Astrocyte of the spinal cord (primary cell): Measurements from ENCODE around the gene BABAM2.

Source experiments
- DNase-seq: peaks from one replicate; pipeline ENCODE4 v3.0.0; 2011; ENCODE audit warnings: low read depth, low spot score
- H3K4me3 ChIP-seq: 2 replicates; pipeline ENCODE4 v1.5.1; 2011; ENCODE audit warnings: low read depth, mild to moderate bottlenecking, low read length, moderate library complexity
- in situ Hi-C: cut with HindIII; loops from 2 replicates; pipeline ENCODE4 v1.10.0; 2017; ENCODE audit warnings: low sequenced_read_pairs
- TF ChIP-seq, protein P1 (sequence below): IDR thresholded peaks from 2 replicates; pipeline ENCODE4 v1.5.1; 2012; ENCODE audit warnings: low read depth, mild to moderate bottlenecking, low read length, inconsistent platforms

BABAM2 gene

DNA sequence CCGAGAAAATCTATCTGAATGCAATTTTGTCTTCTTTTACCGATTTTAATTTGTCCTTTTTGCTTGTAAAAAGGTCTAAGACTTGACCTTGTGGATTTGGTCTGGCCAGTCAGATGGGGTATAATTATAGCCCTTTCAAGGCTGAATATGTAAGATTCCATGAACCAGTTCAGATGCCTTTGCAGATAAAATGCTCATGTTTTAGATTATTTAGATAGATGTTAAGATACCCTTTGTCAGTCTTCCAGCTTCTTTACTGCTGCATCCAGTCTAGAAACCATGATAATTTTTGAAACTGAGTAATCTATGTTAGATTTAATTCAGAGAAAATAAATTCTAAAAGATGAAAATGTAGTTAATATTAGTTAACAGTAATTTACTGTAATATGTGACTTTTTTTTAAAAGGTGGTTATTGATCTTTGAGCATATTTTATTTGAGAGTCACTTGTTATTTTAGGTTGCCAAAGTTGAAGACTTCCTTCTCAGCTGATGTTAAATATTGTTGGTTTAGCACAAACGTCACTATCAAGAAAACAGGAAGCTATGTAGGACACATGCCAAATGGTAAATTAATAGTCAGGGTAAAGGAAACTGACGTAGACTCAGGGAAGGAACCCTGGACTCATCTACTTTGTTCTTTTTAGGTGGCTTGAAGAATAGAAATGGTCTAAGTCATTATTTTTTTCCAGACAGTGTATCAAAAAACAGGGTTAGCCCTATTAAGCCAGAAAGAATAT is 29.8 kb downstream of the BABAM2 start:
- TF ChIP-seq, protein P1, sequence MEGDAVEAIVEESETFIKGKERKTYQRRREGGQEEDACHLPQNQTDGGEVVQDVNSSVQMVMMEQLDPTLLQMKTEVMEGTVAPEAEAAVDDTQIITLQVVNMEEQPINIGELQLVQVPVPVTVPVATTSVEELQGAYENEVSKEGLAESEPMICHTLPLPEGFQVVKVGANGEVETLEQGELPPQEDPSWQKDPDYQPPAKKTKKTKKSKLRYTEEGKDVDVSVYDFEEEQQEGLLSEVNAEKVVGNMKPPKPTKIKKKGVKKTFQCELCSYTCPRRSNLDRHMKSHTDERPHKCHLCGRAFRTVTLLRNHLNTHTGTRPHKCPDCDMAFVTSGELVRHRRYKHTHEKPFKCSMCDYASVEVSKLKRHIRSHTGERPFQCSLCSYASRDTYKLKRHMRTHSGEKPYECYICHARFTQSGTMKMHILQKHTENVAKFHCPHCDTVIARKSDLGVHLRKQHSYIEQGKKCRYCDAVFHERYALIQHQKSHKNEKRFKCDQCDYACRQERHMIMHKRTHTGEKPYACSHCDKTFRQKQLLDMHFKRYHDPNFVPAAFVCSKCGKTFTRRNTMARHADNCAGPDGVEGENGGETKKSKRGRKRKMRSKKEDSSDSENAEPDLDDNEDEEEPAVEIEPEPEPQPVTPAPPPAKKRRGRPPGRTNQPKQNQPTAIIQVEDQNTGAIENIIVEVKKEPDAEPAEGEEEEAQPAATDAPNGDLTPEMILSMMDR: no peak
- DNase-seq: peak; percentile 72

DNA sequence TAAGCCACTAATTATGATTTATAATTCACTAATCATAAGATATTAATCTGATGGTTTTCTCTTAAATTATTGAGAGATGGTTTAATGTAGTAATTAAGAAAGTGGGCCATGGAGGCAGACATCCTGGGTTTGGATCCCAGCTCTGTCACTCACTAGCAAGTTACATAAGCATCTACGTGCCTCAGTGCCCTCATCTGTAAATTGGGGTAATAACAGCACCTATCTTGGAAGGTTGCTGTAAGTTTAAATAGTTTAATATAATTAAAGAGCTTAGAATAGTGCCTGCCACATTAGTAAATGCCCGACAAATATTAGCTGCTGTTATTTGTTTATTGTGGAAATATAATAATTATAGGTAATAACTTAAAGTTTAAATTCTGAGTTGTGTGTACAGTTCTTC is 30.9 kb downstream of the BABAM2 start:
- TF ChIP-seq, protein P1: no peak
- no peak for DNase-seq
- H3K4me3 ChIP-seq: no peak overlapping the region
- in situ Hi-C loops: no loop called here

More for the DNA sequence above, 29.8 kb downstream of the BABAM2 start:
- no peak overlapping the region for H3K4me3 ChIP-seq
- in situ Hi-C loops: no loop called here

DNA sequence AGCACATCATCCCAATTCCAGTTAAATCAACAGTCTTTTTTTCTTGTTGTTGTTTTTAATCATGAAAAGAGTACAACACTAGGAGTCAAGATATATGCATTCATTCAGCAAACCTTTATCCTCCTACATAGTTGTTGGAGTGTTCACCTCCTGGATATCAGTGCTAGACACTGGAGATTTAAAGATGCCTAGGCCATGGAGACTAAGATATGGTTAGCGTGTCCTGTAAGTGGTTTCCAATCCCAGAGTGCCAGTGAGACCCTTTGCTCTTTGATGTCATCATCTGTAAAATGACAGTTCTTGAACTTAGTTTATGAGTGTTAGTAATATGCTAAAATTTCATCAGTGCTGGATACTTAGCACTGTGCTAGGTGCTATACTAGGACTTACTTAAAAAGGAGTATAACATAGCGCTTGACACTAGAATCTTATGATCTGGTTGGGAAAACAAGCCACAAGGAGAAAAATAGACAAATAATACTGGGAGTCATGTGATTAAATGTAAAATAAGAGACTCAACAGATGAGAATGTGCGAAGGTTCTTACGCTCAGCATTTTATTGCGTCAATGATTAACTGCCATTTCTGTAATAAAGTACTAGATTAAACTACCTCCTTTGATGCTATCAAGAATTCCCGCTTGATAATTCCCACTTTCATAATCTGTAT is 31.5 kb downstream of the BABAM2 start:
- DNase-seq: no peak
- TF ChIP-seq, protein P1: no peak
- in situ Hi-C loops: no loop called here
- H3K4me3 ChIP-seq: no peak overlapping the region

GRCh38 chr2:27922842-27923241 is 32.3 kb downstream of the BABAM2 start:
- no peak overlapping the region for H3K4me3 ChIP-seq
- no peak for DNase-seq
- in situ Hi-C loops: no loop called here
- TF ChIP-seq, protein P1: no peak

DNA sequence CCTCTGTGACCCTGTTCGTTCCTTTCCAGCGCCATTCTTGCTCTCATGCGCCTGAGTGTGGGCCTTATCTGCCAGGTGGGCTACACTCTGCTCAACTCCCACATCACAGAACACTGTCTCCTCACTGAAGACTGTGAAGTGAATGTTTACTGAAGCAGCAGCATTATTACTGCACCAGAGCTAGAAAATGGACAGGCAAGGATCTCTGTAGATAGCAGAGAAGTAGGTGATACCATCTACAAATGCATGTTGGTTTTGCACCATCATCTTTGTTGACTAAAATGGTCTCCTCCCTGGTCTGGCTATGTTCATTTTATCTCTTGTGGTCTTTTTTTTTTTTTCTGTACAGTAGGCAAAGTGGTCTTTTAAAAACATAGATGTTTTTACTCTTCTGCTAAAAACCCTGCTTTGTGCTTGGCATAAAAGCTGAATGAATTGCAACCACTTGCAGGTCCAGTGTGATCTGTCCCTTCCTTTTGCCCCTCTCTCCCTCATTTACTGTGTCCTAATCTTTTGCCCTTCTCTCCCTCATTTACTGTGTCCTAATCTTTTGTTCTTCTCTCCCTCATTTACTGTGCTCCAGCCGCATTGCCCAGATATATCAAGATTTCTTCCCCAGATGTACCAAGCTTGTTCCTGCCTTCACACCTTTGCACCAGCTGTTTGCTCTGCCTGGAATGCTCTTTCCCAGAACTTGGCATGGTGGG is 35.4 kb downstream of the BABAM2 start:
- H3K4me3 ChIP-seq: no peak overlapping the region
- in situ Hi-C loops: no loop called here
- TF ChIP-seq, protein P1: no peak
- DNase-seq: no peak

DNA sequence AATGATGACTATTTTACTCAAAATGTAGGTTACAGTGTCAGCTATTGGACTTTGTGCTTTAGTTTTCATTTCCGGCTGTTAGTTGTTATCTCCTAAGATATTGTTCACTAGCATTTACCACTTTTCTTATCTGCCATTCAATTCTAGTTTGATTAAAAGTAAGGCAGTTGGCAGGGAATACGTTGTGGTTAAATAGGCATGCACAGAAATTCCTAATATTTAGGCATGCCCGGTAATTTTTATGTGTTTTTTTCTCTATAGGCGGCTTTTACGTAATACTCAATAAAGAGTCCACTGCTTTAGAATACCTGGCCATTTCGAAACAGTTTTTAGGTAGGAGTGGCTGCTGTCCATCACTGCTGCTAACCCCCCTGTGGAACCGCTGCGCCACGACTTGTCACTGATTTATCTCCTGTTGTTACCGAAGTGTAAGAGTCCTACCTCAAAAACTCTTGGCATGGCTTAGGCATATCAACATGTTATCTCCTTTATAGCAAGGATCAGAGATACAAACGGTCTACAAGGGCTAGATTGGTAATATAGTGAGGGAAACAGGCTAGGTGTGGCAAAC is 39.5 kb downstream of the BABAM2 start:
- H3K4me3 ChIP-seq: no peak overlapping the region
- in situ Hi-C loops: no loop called here
- DNase-seq: no peak
- TF ChIP-seq, protein P1: no peak
